ENCODE results near the gene SERINC3. TPM values are rescaled to one million over a fixed set of nuclear protein-coding genes. Genes with fewer than 3 reads are reported as not detected.

SERINC3 gene
- total RNA-seq, 2 donors from 2014 or later, result 46.7 to 83.8 TPM

Other genes with a start within 250 kb of the SERINC3 start
- 1 to 10 TPM; 2.7 to 4.5 TPM for gene FITM2, start 210.9 kb downstream of the SERINC3 start, total RNA-seq
- gene R3HDML, start 185.0 kb downstream of the SERINC3 start, total RNA-seq, result not detected
- not detected for gene HNF4A, start 166.4 kb downstream of the SERINC3 start, total RNA-seq
- 10 to 100 TPM; 19.7 to 36.1 TPM for gene TTPAL, start 46.2 kb downstream of the SERINC3 start, total RNA-seq
- 1 to 10 TPM; 2.4 to 3.4 TPM for gene PKIG, start 60.5 kb upstream of the SERINC3 start, total RNA-seq
- gene ADA, start 129.6 kb upstream of the SERINC3 start, total RNA-seq, result 10 to 100 TPM; 31.9 to 42.7 TPM
- gene CCN5, start 193.3 kb upstream of the SERINC3 start, total RNA-seq, result not detected
- under 1 TPM; 0.28 to 0.50 TPM for gene KCNK15, start 223.8 kb upstream of the SERINC3 start, total RNA-seq